GM18526 (cell line): ENCODE data around the gene HP.

Experiments used
- POLR2A ChIP-seq: IDR thresholded peaks from 3 replicates; pipeline ENCODE4 v1.6.1; 2011; ENCODE audit not compliant: insufficient read length; ENCODE audit errors: extremely low read depth

Gene HP

GRCh38 chr16:72101195-72101594 lies 46.9 kb downstream of the HP start:
- no peak for TF ChIP-seq POLR2A

DNA sequence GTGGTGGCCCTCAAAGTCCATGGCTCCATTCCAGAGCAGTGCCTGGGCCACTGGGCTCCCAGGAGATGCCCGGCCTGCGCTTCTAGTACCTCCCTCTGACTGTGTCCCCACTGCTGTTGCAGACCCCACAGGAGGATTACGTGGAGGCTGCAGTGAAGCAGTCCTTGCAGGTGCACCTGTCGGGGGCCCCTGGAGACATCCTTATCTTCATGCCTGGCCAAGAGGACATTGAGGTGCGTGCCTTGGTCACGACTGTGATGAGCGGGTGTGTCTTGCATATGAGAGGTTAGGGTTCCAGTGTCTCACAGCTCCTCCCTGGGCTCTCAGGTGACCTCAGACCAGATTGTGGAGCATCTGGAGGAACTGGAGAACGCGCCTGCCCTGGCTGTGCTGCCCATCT lies 50.6 kb downstream of the HP start:
- no peak for TF ChIP-seq POLR2A

- no peak for TF ChIP-seq POLR2A
Measured at GRCh38 chr16:72105978-72106377, 51.7 kb downstream of the HP start.

DNA sequence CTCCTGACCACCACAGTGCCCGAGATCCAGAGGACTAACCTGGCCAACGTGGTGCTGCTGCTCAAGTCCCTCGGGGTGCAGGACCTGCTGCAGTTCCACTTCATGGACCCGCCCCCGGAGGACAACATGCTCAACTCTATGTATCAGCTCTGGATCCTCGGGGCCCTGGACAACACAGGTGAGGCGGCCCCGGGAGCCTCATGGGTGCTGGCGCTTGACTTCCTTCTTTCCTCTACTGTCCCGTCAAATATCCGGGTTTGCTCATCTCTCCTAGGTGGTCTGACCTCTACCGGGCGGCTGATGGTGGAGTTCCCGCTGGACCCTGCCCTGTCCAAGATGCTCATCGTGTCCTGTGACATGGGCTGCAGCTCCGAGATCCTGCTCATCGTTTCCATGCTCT lies 53.1 kb downstream of the HP start:
- TF ChIP-seq POLR2A = no peak

- no peak for TF ChIP-seq POLR2A
Measured at GRCh38 chr16:72108353-72109102, 54.2 kb downstream of the HP start.

DNA sequence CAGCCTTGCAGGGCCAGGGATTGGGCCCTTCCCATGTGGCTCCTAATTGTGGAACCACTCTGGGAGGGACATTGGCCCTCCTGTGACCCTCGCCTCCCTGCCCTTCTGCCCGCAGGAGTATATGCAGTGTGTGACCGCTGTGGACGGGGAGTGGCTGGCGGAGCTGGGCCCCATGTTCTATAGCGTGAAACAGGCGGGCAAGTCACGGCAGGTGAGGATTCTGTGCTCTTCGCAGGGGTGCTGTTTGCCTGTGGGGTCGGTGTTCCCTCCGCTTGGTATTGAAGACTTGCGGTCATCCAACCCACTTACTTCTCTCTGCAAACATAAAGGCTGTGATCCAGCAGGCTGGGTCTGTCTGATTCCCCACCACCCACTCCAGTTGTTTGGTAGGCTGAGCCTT lies 55.0 kb downstream of the HP start:
- TF ChIP-seq POLR2A = no peak

DNA sequence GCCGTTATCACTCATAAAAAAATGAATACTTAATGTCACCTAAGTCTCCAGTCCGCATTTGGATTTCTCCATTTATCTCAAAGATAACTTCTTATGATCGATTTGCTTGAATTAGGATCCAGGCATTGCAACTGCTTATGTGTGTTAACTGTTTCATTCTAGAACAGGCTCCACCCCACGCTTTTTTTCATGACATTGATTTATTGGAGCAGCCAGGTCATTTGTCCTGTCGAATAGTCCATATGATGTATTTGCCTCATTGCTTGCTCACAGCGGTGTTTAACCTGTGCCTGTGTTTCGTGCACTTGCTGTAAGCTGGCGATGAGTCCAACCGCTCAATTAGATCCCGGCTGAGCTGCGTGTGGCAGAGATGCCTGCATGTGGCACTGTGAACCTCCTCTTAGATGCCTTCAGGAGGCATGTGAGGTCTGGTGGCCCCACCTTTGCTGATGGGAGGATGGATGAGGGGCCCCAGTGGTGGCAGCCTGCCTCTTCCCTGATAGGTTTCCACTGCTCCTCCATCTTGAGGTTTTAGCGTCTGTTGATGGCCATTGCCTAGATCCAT lies 55.7 kb downstream of the HP start:
- no peak for TF ChIP-seq POLR2A
